HG03520 (cell line): ENCODE measurements around the gene HSP90AB1.

Source experiments
- ATAC-seq: cut with Tn5 transposase; IDR thresholded peaks from one replicate; pipeline ENCODE4 v1.9.1; 2021; ENCODE audit warnings: mild to moderate bottlenecking, moderate library complexity; ENCODE audit not compliant: unreplicated experiment

Gene HSP90AB1

GRCh38 chr6:44246663-44247337 is at the start of gene HSP90AB1:
Gene HSP90AB1 (plus strand): TSS chr6:44247101. CDS start chr6:44248630, 1,529 bp downstream.
- peak; percentile 60 for ATAC-seq

- ATAC-seq, result no peak
These were observed 48.2 kb upstream of the HSP90AB1 start for GRCh38 chr6:44198684-44199083.

GRCh38 chr6:44199883-44200282 is 47.0 kb upstream of the HSP90AB1 start:
- no peak for ATAC-seq

GRCh38 chr6:44201200-44201599 is 45.7 kb upstream of the HSP90AB1 start:
- ATAC-seq, result no peak

- no peak for ATAC-seq
These were observed 45.1 kb upstream of the HSP90AB1 start for GRCh38 chr6:44201638-44202303.

GRCh38 chr6:44202332-44202971 is 44.4 kb upstream of the HSP90AB1 start:
- ATAC-seq, result no peak

- ATAC-seq, result no peak
These were observed 43.7 kb upstream of the HSP90AB1 start for GRCh38 chr6:44202972-44203750.

- ATAC-seq, result no peak
These were observed 42.9 kb upstream of the HSP90AB1 start for GRCh38 chr6:44203955-44204354.

- no peak for ATAC-seq
These were observed 38.9 kb upstream of the HSP90AB1 start for GRCh38 chr6:44207966-44208365.

GRCh38 chr6:44211284-44211683 is 35.6 kb upstream of the HSP90AB1 start:
- ATAC-seq, result no peak

- ATAC-seq, result no peak
These were observed 32.6 kb upstream of the HSP90AB1 start for GRCh38 chr6:44214307-44214706.

GRCh38 chr6:44216677-44217331 is 30.1 kb upstream of the HSP90AB1 start, which contains the start of gene MYMX:
Gene MYMX (plus strand): TSS chr6:44216926. CDS start chr6:44217472, 546 bp downstream.
- ATAC-seq, result no peak

GRCh38 chr6:44217332-44218143 is 29.4 kb upstream of the HSP90AB1 start:
- no peak for ATAC-seq

GRCh38 chr6:44219053-44219814 is 27.7 kb upstream of the HSP90AB1 start:
- ATAC-seq, result peak; percentile 57

GRCh38 chr6:44219815-44220784 is 26.8 kb upstream of the HSP90AB1 start:
- no peak for ATAC-seq

GRCh38 chr6:44220913-44221290 is 26.0 kb upstream of the HSP90AB1 start:
- no peak for ATAC-seq

- peak; percentile 37 for ATAC-seq
These were observed 25.5 kb upstream of the HSP90AB1 start for GRCh38 chr6:44221291-44221960.
